CD4-positive, alpha-beta memory T cell (primary cell): ENCODE measurements around the gene ACADS. TPM values are rescaled to one million over a fixed set of nuclear protein-coding genes. Genes with fewer than 3 reads are reported as not detected.

Experiments used
- CTCF ChIA-PET: fragments of 350-600 bp; sonication (Branson Sonifier 250); formaldehyde crosslinking; loops from one replicate; lab custom pipeline; 2021; ENCODE audit warnings: inconsistent platforms; ENCODE audit not compliant: partially characterized antibody; lab: Charles Lee
- POLR2A ChIA-PET: fragments of 350-600 bp; sonication (Branson Sonifier 250); formaldehyde crosslinking; loops from one replicate; lab custom pipeline; 2021; ENCODE audit not compliant: partially characterized antibody; lab: Charles Lee
- DNase-seq, 5 donors: peaks; one replicate each; pipeline versions ENCODE4 v3.0.0 to v3.0.0-alpha.2; 2020 to 2022; ENCODE audit warnings: mixed read lengths in 1 of 5
- H3K27ac ChIP-seq: one replicate; pipeline ENCODE4 v1.7.0; 2013; ENCODE audit warnings: low read depth, low read length
- H3K27me3 ChIP-seq: 2 replicates; pipeline ENCODE4 v1.7.0; 2013; ENCODE audit warnings: mild to moderate bottlenecking, low read length, moderate library complexity; ENCODE audit not compliant: insufficient read depth
- H3K36me3 ChIP-seq: 2 replicates; pipeline ENCODE4 v1.7.0; 2013; ENCODE audit warnings: mild to moderate bottlenecking, low read length, moderate library complexity; ENCODE audit not compliant: insufficient read depth
- H3K4me1 ChIP-seq: 2 replicates; pipeline ENCODE4 v1.7.0; 2013; ENCODE audit warnings: mild to moderate bottlenecking, low read length, moderate library complexity; ENCODE audit not compliant: insufficient read depth
- H3K4me3 ChIP-seq, 2 donors: one replicate each; pipeline ENCODE4 v1.7.0; 2013; ENCODE audit warnings: low read length in 2 of 2, mild to moderate bottlenecking in 1 of 2
- H3K9me3 ChIP-seq, 2 donors: one replicate each; pipeline ENCODE4 v1.7.0; 2013; ENCODE audit warnings: low read length in 2 of 2, control low read depth in 1 of 2; ENCODE audit not compliant: control insufficient read depth in 1 of 2
- H3K27ac Mint-ChIP-seq, 7 donors: one replicate each; pipeline ENCODE4 v1.8.0; 2020 to 2021; ENCODE audit warnings: mixed read lengths in 7 of 7, mild to moderate bottlenecking in 6 of 7, inconsistent platforms in 3 of 7, moderate library complexity in 3 of 7
- H3K27me3 Mint-ChIP-seq, 2 donors: one replicate each; pipeline ENCODE4 v1.8.0; 2020 to 2021; ENCODE audit warnings: mixed read lengths in 2 of 2
- H3K36me3 Mint-ChIP-seq, 2 donors: one replicate each; pipeline ENCODE4 v1.8.0; 2020 to 2021; ENCODE audit warnings: mixed read lengths in 2 of 2, inconsistent platforms in 1 of 2, mild to moderate bottlenecking in 1 of 2
- H3K4me1 Mint-ChIP-seq, 4 donors: one replicate each; pipeline ENCODE4 v1.8.0; 2020 to 2021; ENCODE audit warnings: mixed read lengths in 4 of 4, mild to moderate bottlenecking in 1 of 4
- H3K4me3 Mint-ChIP-seq, 8 donors: one replicate each; pipeline ENCODE4 v1.8.0; 2020 to 2021; ENCODE audit warnings: mixed read lengths in 8 of 8, mild to moderate bottlenecking in 7 of 8, moderate library complexity in 6 of 8, inconsistent platforms in 3 of 8
- H3K9me3 Mint-ChIP-seq, 8 donors: one replicate each; pipeline ENCODE4 v1.8.0; 2020 to 2021; ENCODE audit warnings: mixed read lengths in 8 of 8, mild to moderate bottlenecking in 5 of 8, inconsistent platforms in 3 of 8, moderate library complexity in 1 of 8
- intact Hi-C: fragments of 100-400 bp; cut with micrococcal nuclease; formaldehyde crosslinking; loops from one replicate; pipeline ENCODE4 v1.15.1; 2023
- polyA plus RNA-seq, 2 donors: library from polyadenylated mRNA; unstranded; fragments of 300-500 nt; fragmentation: Illumina TruSeq; gene quantifications; one replicate each; pipeline ENCODE4 v1.2.3, GENCODE V29; 2021
- total RNA-seq, 2 experiments: library from RNA; stranded (reverse); gene quantifications; one replicate each; pipeline ENCODE4 v1.2.3, GENCODE V29; 2021

Gene ACADS
- total and polyA plus RNA-seq, 4 experiments from 2014 or later: 14.9 to 29.9 (median 18.1) TPM

DNA sequence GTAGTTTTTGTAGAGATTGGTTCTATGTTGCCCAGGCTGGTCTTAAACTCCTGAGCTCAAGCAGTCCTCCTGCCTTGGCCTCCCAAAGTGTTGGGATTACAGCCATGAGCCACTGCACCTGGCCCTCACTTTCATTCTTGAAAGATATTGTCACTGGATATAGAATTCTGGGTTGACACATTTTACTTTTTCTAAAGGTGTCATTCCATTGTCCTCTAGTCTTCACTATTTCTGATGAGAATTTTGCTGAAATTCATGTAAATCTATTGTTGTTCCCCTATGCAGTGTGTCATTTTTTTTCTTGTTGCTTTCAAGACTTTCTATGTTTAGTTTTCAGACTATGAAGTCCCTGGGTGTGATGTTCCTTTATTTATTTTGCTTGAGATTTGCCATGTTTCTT lies 29.2 kb downstream of the ACADS start:
- CTCF ChIA-PET: no interaction called here
- Mint-ChIP-seq H3K9me3 (peaks cover 0 to 18% (median 15%) of the 10 kb centered on the region in 8 donors), H3K4me1 (peaks cover 0 to 2% (median under 1%) of the 10 kb centered on the region in 4 donors), H3K36me3 (peaks cover 3 to 5% of the 10 kb centered on the region in 2 donors), H3K4me3 (no peak overlapping the region), H3K27me3 (peaks cover 2 to 3% of the 10 kb centered on the region in 2 donors), H3K27ac (no peak overlapping the region)
- no peak for DNase-seq
- no peaks in the 10 kb centered on the region for H3K9me3 ChIP-seq
- no peak overlapping the region for H3K4me3 ChIP-seq
- POLR2A ChIA-PET: no interaction called here
- H3K4me1 ChIP-seq: peaks cover 3% of the 10 kb centered on the region
- intact Hi-C loops: no loop called here
- no peaks in the 10 kb centered on the region for H3K27me3 ChIP-seq
- H3K27ac ChIP-seq: no peak overlapping the region
- H3K36me3 ChIP-seq: no peaks in the 10 kb centered on the region

DNA sequence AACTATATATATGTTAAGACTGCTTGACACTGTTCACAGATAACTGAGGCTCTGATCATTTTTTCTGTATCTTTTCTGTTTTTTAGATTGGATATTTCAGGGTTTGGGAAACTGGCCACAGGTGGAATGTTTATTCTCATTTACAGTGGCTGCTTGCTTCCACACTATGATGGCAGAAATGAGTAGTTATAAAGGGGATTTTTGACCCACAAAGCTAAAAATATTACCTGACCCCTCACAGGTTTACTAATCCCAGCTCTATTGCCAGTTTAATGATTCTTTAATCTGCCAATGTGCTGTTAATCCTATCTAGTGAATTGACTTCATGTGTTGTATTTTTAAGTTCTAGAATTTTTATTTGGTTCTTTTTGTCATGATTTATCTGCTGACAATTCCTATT lies 29.6 kb downstream of the ACADS start:
- Histone ChIP-seq H3K27me3 (no peaks in the 10 kb centered on the region), H3K27ac (no peak overlapping the region), H3K4me3 (no peak overlapping the region), H3K9me3 (no peaks in the 10 kb centered on the region), H3K4me1 (peaks cover 8% of the 10 kb centered on the region), H3K36me3 (no peaks in the 10 kb centered on the region)
- peaks cover 5 to 6% of the 10 kb centered on the region in 2 donors for H3K36me3 Mint-ChIP-seq
- peaks cover 3 to 6% (median 5%) of the 10 kb centered on the region in 4 donors for H3K4me1 Mint-ChIP-seq
- H3K27me3 Mint-ChIP-seq: peaks cover 2 to 3% of the 10 kb centered on the region in 2 donors
- H3K9me3 Mint-ChIP-seq: peaks cover 0 to 18% (median 15%) of the 10 kb centered on the region in 8 donors
- intact Hi-C loops: no loop called here
- H3K27ac Mint-ChIP-seq: no peak overlapping the region
- no peak overlapping the region for H3K4me3 Mint-ChIP-seq
- CTCF ChIA-PET: no interaction called here
- POLR2A ChIA-PET: no interaction called here
- DNase-seq: no peak

DNA sequence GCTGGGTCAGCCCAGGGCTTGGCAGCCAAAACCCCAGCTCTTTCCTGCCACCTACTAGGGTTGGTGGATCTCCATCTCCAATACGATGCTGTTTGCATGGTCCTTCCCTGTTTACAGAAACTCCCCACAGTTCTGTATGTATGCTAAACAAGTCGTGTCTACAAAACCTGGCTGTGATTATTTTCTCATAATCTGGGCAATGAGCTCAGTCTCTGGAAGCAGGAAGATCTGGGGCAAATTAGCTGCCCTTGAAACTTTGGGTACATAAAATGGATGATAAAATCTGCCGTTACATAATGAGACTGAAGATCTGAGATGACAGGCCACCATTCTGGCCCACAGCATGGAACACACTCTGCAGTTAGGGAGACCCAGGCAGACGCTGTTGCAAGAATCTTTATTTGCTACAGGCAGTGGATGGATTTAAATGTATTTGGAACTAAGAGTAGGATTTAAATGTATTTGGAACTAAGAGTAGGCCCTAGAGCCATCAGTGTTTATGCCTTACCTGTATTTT lies 31.7 kb downstream of the ACADS start:
- H3K27ac Mint-ChIP-seq: no peak overlapping the region
- Histone ChIP-seq H3K9me3 (no peaks in the 10 kb centered on the region), H3K27me3 (no peaks in the 10 kb centered on the region), H3K27ac (no peak overlapping the region), H3K4me1 (peaks cover 20% of the 10 kb centered on the region), H3K4me3 (no peak overlapping the region), H3K36me3 (peaks cover 10% of the 10 kb centered on the region)
- intact Hi-C loops: no loop called here
- ChIA-PET POLR2A (no interaction called here), CTCF (interaction anchor here (1.3 kb wide), 1 partner anchor 13 kb away, joined by 5 read pairs; no protein-coding TSS in a partner anchor)
- H3K9me3 Mint-ChIP-seq: peaks cover 0 to 18% (median 15%) of the 10 kb centered on the region in 8 donors
- H3K4me1 Mint-ChIP-seq: peaks cover 7 to 15% (median 11%) of the 10 kb centered on the region in 4 donors
- DNase-seq: no peak
- H3K4me3 Mint-ChIP-seq: no peak overlapping the region
- peaks cover 2 to 3% of the 10 kb centered on the region in 2 donors for H3K27me3 Mint-ChIP-seq
- H3K36me3 Mint-ChIP-seq: peaks cover 23 to 25% of the 10 kb centered on the region in 2 donors

DNA sequence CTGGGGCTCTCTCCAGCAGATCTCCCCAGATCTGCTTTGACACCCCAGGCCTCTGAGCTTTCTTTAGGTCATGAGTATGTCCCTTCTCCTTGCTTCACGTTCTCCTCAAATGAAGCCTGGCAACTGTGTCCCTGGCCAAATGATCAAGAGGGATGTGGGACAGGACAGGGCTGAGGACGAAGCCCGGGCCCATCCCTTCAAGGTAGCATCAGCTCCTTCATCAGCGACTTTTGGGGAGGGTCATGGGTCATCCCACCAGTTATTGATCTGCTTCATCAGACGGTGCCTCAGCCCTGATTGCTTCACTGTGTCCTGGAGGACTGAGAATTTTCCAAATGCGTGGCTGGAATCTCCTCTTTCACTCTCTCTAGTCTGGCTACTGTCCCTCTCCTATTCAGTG lies 32.3 kb downstream of the ACADS start:
- Histone ChIP-seq H3K9me3 (no peaks in the 10 kb centered on the region), H3K27ac (no peak overlapping the region), H3K27me3 (no peaks in the 10 kb centered on the region), H3K36me3 (peaks cover 10% of the 10 kb centered on the region), H3K4me3 (no peak overlapping the region), H3K4me1 (peaks cover 20% of the 10 kb centered on the region)
- Mint-ChIP-seq H3K36me3 (peaks cover 23 to 27% of the 10 kb centered on the region in 2 donors), H3K4me3 (no peak overlapping the region), H3K27me3 (peaks cover 2 to 3% of the 10 kb centered on the region in 2 donors), H3K27ac (no peak overlapping the region), H3K9me3 (peaks cover 0 to 18% (median 15%) of the 10 kb centered on the region in 8 donors), H3K4me1 (peaks cover 7 to 15% (median 11%) of the 10 kb centered on the region in 4 donors)
- intact Hi-C loops: no loop called here
- no peak for DNase-seq
- ChIA-PET POLR2A (no interaction called here), CTCF (interaction anchor here (1.3 kb wide), 1 partner anchor 12 kb away, joined by 5 read pairs; no protein-coding TSS in a partner anchor)

DNA sequence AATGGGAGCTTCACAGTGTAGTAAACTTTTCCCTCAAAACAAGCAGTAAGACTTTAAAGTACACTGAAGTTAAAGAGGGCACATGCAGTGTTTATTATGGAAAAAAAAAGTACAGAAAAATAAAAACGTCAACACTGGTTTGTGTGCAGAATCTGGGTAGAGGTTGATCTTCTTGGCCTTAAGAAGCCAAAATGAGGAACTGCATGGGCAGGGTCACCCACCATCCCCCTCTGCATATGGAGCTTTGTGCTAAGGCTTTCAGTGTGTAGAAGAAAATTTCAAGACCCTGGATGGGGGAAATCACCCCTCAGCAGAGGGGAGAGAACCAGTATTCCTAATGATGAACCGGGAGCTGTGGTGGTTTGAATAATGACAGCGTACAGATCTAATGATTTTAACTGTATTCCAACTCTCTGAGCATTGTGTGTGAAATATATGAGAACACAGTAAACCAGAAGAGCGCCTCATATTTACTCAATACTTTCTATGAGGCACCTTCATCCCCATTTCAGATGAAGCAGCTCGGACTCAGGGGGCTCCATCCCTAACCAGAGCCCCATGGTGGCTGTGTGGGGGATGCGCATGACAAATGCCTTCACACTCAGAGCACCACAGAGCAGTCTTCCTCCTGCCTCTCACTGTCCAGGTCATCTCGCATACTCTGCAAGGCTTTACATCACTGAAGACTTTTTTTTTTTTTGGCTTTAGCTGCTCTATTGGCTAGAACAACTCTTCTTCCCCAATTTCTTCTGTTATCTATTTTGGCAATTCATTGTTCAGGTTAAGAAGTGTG lies 33.4 kb downstream of the ACADS start:
- H3K36me3 Mint-ChIP-seq: peaks cover 20 to 36% of the 10 kb centered on the region in 2 donors
- no peak overlapping the region for H3K4me3 Mint-ChIP-seq
- POLR2A ChIA-PET: no interaction called here
- no peaks in the 10 kb centered on the region for H3K9me3 ChIP-seq
- DNase-seq: no peak
- CTCF ChIA-PET: interaction anchor here (1.1 kb wide), 1 partner anchor 21 kb away, joined by 3 read pairs; no protein-coding TSS in a partner anchor
- peaks cover 7 to 15% (median 11%) of the 10 kb centered on the region in 4 donors for H3K4me1 Mint-ChIP-seq
- H3K4me3 ChIP-seq: no peak overlapping the region
- H3K4me1 ChIP-seq: peaks cover 20% of the 10 kb centered on the region
- no peaks in the 10 kb centered on the region for H3K27me3 ChIP-seq
- H3K27ac ChIP-seq: no peak overlapping the region
- intact Hi-C loops: no loop called here
- H3K9me3 Mint-ChIP-seq: peaks cover 0 to 14% (median 13%) of the 10 kb centered on the region in 8 donors
- H3K36me3 ChIP-seq: peaks cover 10% of the 10 kb centered on the region
- peaks cover 2 to 3% of the 10 kb centered on the region in 2 donors for H3K27me3 Mint-ChIP-seq
- no peak overlapping the region for H3K27ac Mint-ChIP-seq

DNA sequence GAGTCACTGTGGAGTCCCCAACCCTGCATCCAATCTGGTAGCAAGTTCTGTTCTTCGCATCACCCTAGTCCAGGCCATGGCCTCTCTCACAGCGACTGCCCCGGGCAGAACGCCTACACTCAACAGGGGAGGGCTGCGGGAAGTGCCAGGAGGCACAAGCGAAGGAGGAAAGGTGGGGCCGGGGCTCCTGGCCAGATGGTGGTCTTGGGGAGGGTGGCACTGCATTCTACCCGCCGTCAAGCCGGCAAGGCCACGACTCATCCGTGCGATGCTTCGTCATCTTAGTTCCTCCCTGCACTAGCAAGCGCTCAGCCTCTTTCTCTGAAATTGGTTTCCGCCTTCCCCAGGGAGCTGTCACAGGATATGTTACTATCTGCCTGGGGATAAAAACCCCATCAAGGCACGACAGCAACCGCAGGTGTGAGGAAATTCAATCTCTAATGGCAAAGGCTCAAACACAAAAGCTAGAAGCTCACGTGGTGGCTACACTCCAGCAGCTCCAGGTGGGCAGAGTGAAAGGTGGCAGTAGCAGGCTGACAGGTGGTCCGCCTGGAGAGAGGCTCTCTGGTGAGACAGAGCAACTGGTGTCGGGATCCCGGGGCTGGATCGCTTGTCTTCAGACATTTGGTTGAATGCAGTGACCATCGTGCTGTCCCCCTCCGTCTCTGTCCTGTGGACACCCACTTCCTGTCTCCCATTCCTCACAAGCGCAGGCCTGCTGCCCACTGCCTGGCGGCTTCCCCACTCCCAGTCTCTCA lies 34.1 kb downstream of the ACADS start:
- peaks cover 0 to 10% (median 9%) of the 10 kb centered on the region in 8 donors for H3K9me3 Mint-ChIP-seq
- DNase-seq: no peak
- H3K4me3 ChIP-seq: no peak overlapping the region
- ChIA-PET POLR2A (interaction anchor here (1.0 kb wide), 1 partner anchor 146 kb away, joined by 4 read pairs; no protein-coding TSS in a partner anchor), CTCF (interaction anchor here (1.1 kb wide), 1 partner anchor 22 kb away, joined by 3 read pairs; no protein-coding TSS in a partner anchor)
- peaks cover 26 to 44% of the 10 kb centered on the region in 2 donors for H3K36me3 Mint-ChIP-seq
- H3K9me3 ChIP-seq: no peaks in the 10 kb centered on the region
- H3K27me3 Mint-ChIP-seq: peaks cover 2 to 3% of the 10 kb centered on the region in 2 donors
- H3K36me3 ChIP-seq: peaks cover 15% of the 10 kb centered on the region
- no peak overlapping the region for H3K27ac ChIP-seq
- peaks cover 7 to 15% (median 11%) of the 10 kb centered on the region in 4 donors for H3K4me1 Mint-ChIP-seq
- peak overlapping the region in 6 of 7 donors; percentile 46 to 95 (median 85) for H3K27ac Mint-ChIP-seq
- H3K4me3 Mint-ChIP-seq: peak overlapping the region; percentile 51 to 73 (median 60)
- intact Hi-C loops: no loop called here
- H3K27me3 ChIP-seq: no peaks in the 10 kb centered on the region
- H3K4me1 ChIP-seq: peaks cover 20% of the 10 kb centered on the region
